ENCODE data around the gene SLC6A17.

DNA sequence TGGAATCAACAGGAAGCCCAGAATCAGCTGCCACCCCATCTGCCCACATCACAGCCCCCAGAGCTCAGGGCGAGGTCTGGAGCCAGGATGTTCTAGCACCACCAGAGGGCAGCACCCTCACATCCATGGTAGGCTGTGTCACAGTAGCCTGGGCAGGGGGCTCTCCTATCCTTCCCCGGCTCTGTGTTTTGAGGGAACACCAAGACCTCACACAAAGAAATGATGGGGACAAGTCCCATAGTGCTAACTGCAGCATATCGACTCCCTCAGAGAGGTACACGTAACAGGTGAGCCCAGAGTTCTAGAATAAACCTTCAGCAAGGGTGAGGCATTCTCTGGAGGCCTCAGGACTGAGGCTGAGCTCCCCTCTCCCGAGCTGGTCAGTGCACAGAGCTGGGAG is 57.5 kb downstream of the SLC6A17 start:
- TF ChIP-seq POLR2AphosphoS5 (IDR thresholded peaks at IDR 0.05) = no peak
- no peak for TF ChIP-seq EP300 (IDR thresholded peaks at IDR 0.05)
- peak; percentile 55 to 83 (median 74) for TF ChIP-seq CTCF (IDR thresholded peaks at IDR 0.05)
- no peak for TF ChIP-seq POLR2A (IDR thresholded peaks at IDR 0.05)
